ENCODE data around the gene ZNF593OS. TPM values are rescaled to one million over a fixed set of nuclear protein-coding genes. Genes with fewer than 3 reads are reported as not detected.
A peak's percentile ranks its signal among the peaks of the same experiment; 100 is the strongest.

Gene ZNF593OS
- total and polyA plus RNA-seq, 2 donors (not counting 3 experiments of a cell fraction or from before 2014, with no cell fraction given) = not detected

GRCh38 chr1:26164036-26164860, 7.4 kb downstream of the ZNF593OS start:
- Histone ChIP-seq H2AFZ (ENCODE audit: low read depth, low read length) (peak overlapping the region; percentile 77), H3K9me1 (replicated peaks; ENCODE audit: control insufficient read depth, extremely low read depth, insufficient read depth, low read length) (no peaks in the 10 kb centered on the region), H3K4me3 (replicated peaks in 1 of 3; ENCODE audit: insufficient read depth in 1 of 3, low read depth in 1 of 3, low read length in 3 of 3) (peak overlapping the region in 1 of 3 experiments; percentile 23), H3K9me3 (replicated peaks; ENCODE audit: control insufficient read depth, insufficient read depth, low read length) (no peaks in the 10 kb centered on the region), H3K27ac (ENCODE audit: insufficient read depth, low read depth, low read length) (no peak overlapping the region), H3K4me1 (ENCODE audit: control insufficient read depth, extremely low read depth, insufficient read depth, low read length) (peaks cover 19% of the 10 kb centered on the region), H3K9ac (replicated peaks; ENCODE audit: extremely low read depth, insufficient read depth, low read length) (no peak overlapping the region), H4K20me1 (replicated peaks; ENCODE audit: control insufficient read depth, extremely low read depth, insufficient read depth, low read length) (no peaks in the 10 kb centered on the region), H3K4me2 (ENCODE audit: insufficient read depth, low read length) (no peak overlapping the region), H3K79me2 (ENCODE audit: control insufficient read depth, insufficient read depth, low read length) (no peaks in the 10 kb centered on the region), H3K27me3 (ENCODE audit: control insufficient read depth in 2 of 2, insufficient read depth in 2 of 2, low read length in 2 of 2) (no peaks in the 10 kb centered on the region), H3K36me3 (ENCODE audit: control insufficient read depth in 2 of 2, extremely low read depth in 1 of 2, insufficient read depth in 2 of 2, low read length in 2 of 2) (peaks cover 0 to 4% of the 10 kb centered on the region in 2 experiments)
- no TSS peak for BruUV-seq (replicated peaks)
- ChIA-PET CTCF (interaction anchor here (1.1 to 3.7 kb wide), 5 partner anchors 19 to 128 kb away, joined by 3 to 12 read pairs (median 6); partner anchors contain the start of gene CEP85), POLR2A (no interaction called here)
- dilution Hi-C loops (cut with MboI; ENCODE audit: extremely low pct_ligation_motif_present, low sequenced_read_pairs) = no loop called here
- no peak for FAIRE-seq
- intact Hi-C loops (cut with micrococcal nuclease) = loop anchor here (1.0 kb wide), 2 partner anchors 59 to 128 kb away; no protein-coding TSS in a partner anchor
- DNase-seq (ENCODE audit: low read depth, low spot score) = peak; percentile 38
- TF ChIP-seq POLR2A (IDR thresholded peaks at IDR 0.05; ENCODE audit: low read depth, low read length) (no peak), CTCF (IDR thresholded peaks at IDR 0.05; ENCODE audit: extremely low read depth in 1 of 2, insufficient read depth in 1 of 2, low read depth in 1 of 2, low read length in 2 of 2) (peak; percentile 58 to 88)

GRCh38 chr1:26163684-26164035, 8.0 kb downstream of the ZNF593OS start:
- TF ChIP-seq EZH2 (IDR thresholded peaks at IDR 0.05; ENCODE audit: borderline replicate concordance, low read depth, low read length, severe bottlenecking) = no peak
- TF ChIP-seq POLR2A (IDR thresholded peaks at IDR 0.05; ENCODE audit: low read depth, low read length) = no peak
- no peak for TF ChIP-seq MAX (IDR thresholded peaks at IDR 0.05; ENCODE audit: insufficient read depth, insufficient read length)
- CTCF ChIA-PET = interaction anchor here (1.5 to 3.7 kb wide), 3 partner anchors 19 to 127 kb away, joined by 4 to 12 read pairs (median 6); no protein-coding TSS in a partner anchor
- dilution Hi-C loops (cut with MboI; ENCODE audit: extremely low pct_ligation_motif_present, low sequenced_read_pairs) (no loop called here), intact Hi-C loops (cut with micrococcal nuclease) (loop anchor here (1.0 kb wide), 2 partner anchors 58 to 127 kb away; no protein-coding TSS in a partner anchor)
- Histone ChIP-seq H3K4me3 (replicated peaks in 1 of 3; ENCODE audit: insufficient read depth in 1 of 3, low read depth in 1 of 3, low read length in 3 of 3) (no peak overlapping the region), H3K9ac (replicated peaks; ENCODE audit: extremely low read depth, insufficient read depth, low read length) (no peak overlapping the region), H3K9me1 (replicated peaks; ENCODE audit: control insufficient read depth, extremely low read depth, insufficient read depth, low read length) (no peaks in the 10 kb centered on the region), H3K36me3 (ENCODE audit: control insufficient read depth in 2 of 2, extremely low read depth in 1 of 2, insufficient read depth in 2 of 2, low read length in 2 of 2) (peaks cover 0 to 4% of the 10 kb centered on the region in 2 experiments), H3K79me2 (ENCODE audit: control insufficient read depth, insufficient read depth, low read length) (no peaks in the 10 kb centered on the region), H3K9me3 (replicated peaks; ENCODE audit: control insufficient read depth, insufficient read depth, low read length) (no peaks in the 10 kb centered on the region), H2AFZ (ENCODE audit: low read depth, low read length) (no peak overlapping the region), H4K20me1 (replicated peaks; ENCODE audit: control insufficient read depth, extremely low read depth, insufficient read depth, low read length) (no peaks in the 10 kb centered on the region), H3K4me1 (ENCODE audit: control insufficient read depth, extremely low read depth, insufficient read depth, low read length) (peaks cover 25% of the 10 kb centered on the region), H3K4me2 (ENCODE audit: insufficient read depth, low read length) (no peak overlapping the region), H3K27me3 (ENCODE audit: control insufficient read depth in 2 of 2, insufficient read depth in 2 of 2, low read length in 2 of 2) (no peaks in the 10 kb centered on the region), H3K27ac (ENCODE audit: insufficient read depth, low read depth, low read length) (no peak overlapping the region)
- DNase-seq (ENCODE audit: low read depth, low spot score) (no peak), FAIRE-seq (no peak)
- POLR2A ChIA-PET = no interaction called here
- no TSS peak for BruUV-seq (replicated peaks)

Measured in endothelial cell of umbilical vein (primary cell).